ENCODE measurements around the gene LEF1. TPM values are rescaled to one million over a fixed set of nuclear protein-coding genes. Genes with fewer than 3 reads are reported as not detected.

Gene LEF1
- total RNA-seq (2014; rRNA removed; shearing (Covaris generic)) = 0.10 and 0.21 TPM in 2 replicates

DNA sequence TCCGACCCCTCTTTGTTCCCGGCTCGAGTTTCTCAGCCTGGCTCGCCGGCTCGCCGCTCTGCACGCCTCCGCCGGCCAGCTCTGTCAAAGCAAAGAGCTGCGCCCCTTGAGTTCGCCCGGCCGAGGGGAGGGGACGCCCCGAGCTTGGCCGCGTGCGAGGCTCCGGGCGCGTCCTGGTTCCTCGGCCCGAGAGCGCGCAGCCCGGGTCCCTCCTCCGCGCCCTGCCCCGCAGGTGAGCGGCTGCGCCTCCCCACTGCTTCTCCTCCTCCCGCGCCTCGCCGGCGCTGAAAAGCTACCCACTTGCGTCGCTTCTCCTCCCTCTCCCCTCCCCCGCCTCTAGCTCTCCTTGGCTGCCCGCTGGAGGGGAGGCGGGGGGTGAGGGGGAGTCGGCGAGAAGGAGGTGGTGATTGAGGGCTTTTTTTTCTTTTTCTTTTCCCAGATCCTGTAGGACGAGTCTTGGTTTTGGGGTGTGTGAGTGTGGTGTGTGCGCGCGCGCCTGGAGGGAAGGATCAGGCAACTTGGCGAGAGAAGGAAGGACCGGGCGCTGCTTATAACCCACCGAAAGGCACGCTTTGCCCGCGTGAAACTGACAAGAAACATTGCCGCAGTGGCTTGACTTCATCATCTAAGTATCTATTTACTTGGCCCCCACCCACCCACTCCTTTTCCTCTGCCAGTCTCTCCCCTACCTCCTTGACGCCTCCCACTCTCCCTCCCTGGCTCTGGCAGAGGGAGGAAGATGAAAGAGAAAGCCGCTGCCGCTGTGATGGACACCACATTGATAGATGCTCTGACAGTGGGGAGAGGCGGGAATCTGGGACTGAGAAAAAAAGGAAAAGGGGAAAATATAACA, at the start of gene LEF1:
Gene LEF1 (minus strand): TSS at position 262 of the 853 bp plus-strand sequence. CDS start 1,165 bp downstream, outside the sequence.
- no peak for DNase-seq (ENCODE audit: low spot score)

DNA sequence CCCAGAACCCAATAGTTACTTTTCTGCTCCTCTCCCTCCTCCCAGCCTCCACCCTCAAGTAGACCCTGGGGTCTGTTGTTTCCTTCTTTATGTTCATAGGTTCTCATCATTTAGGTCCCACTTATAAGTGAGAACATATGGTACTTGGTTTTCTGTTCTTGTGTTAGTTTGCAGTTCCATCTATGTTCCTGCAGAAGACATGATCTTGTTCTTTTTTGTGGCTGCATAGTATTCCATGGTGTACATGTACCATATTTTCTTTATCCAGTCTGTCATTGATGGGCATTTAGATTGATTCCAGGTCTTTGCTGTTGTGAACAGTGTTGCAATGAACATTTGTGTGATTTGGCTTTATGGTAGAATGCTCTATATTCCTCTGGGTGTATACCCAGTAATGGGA, 47.8 kb upstream of the LEF1 start:
- DNase-seq (ENCODE audit: low spot score) = no peak

DNA sequence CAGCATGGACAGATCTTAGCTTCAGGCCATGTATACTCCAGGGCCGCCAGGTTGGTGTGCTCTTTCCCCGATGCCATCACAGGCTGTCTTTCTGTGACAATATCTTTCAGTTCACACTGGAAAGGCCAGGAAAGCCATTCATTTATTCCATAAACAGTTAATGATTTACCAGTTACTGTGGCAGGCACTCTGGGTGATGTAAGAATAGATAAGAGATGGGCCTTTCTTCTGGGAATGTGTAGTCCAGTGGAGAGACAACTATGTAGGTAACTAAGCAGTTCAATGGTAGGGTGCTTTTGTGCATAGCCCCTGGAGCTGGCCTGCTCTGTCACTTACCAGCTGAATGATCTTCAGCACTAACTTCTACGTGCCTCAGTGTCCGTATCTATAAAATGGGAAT, 46.3 kb upstream of the LEF1 start:
- DNase-seq (ENCODE audit: low spot score) = peak; percentile 2

DNA sequence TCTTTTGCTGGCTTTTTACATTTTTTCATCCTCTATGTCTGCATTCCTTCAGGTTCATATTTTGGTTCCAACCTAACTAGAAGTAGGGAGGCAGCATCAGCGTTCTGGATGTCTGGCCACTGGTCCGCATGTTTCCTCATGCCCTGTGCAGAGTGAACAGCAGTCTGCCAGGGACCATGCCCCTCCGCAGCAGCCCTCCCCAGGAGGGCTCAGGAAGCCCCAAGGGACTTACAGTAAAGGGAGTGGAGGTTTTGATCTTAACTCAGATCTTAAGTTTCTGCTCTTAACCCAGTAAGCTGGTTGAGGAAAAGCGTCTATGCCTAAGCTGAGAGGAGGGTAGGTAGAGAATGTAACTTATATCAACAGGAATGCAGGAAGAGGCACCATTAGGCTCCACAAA, 45.0 kb upstream of the LEF1 start:
- no peak for DNase-seq (ENCODE audit: low spot score)

DNA sequence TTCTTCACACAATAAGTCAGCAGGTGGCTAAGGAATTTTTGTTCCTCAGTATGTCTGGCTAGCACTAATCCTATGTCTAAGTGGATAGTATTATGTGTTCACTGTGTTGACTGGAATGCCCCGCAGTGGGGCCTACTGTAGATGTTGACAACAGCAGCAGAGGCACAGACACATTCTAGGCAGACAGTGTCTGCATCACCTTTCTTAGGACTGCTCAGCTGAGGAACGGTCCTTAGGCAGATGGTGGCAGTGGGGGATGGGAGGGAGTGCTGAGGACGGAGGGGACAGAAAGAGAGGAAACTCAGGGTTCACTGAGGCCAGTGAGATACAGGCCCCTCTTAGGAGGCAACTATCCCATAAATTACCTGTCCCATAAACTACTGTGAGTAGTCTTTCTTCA, 44.6 kb upstream of the LEF1 start:
- DNase-seq (ENCODE audit: low spot score) = no peak

DNA sequence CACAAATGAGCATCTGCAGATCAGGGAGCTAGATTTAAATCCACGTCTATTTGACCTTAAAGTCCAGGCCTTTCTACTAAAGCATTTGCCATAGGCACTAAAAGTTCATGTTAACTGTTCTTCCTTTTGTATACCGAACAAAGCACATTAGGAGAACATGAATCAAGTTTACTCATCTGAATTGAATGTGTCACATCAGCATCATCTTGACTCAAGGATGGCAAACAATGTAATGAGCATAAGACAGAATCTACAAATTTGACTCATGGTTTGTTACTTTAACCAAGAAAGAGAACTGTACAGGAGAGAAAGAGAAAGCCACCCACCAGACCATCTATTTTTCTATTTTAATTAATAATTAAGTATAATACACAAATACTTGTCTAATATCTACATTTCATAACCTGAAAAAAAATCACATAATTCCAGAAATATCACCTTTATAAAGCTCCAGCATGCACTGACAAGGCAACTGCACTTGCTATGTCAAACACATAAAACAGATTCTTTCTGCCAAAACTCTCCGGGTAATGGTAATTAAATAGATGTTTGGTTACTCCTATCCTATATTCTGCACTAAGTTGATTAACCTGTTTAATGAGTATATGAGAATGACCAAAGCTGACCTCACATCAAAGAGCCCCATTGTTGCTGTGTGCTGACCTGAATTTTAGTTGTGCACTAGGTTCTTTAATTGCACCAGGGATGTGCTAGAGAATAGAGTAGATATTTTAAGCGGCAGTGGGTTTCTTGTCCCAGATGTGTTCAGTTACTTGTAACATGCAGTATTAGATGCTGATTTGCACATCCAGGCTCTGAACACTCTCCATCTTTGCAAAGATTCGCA, 42.5 kb upstream of the LEF1 start:
- peak; percentile 4 for DNase-seq (ENCODE audit: low spot score)

DNA sequence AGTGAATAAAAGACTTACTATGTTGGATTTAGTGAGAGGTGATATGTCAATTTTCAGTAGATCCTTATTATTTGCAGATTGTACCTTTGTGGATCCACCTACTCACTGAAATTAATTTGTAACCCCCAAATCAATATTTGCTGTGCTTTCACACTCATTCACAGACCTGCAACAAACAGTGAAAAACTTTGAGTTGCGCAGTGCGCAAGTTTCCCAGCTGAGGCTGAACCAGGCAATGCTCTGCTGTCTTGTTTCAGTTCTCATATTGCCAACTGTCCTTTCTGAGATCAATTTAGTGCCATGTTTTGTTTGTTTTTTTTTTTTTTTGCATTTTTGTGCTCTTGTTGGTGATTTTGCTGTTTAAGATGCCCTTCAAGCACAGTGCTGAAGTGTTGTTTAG, 40.8 kb upstream of the LEF1 start:
- no peak for DNase-seq (ENCODE audit: low spot score)

DNA sequence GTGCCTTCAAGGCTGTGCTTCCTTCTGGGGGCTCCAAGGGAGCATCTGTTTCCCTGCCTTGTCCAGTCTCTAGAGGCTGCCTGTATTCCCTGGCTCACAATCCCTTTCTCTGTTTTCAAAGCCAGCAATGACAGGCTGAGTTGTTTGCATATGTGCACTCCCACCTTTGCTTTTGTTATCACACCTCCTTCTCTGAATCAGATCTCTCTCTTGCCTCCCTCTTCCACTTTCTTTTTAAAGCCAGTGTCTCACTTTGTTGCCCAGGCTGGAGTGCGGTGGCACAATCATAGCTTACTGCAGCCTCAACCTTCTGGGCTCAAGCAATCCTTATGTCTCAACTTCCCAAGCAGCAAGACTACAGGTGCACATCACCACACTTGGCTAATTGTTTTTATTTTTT, 37.1 kb upstream of the LEF1 start:
- no peak for DNase-seq (ENCODE audit: low spot score)

DNA sequence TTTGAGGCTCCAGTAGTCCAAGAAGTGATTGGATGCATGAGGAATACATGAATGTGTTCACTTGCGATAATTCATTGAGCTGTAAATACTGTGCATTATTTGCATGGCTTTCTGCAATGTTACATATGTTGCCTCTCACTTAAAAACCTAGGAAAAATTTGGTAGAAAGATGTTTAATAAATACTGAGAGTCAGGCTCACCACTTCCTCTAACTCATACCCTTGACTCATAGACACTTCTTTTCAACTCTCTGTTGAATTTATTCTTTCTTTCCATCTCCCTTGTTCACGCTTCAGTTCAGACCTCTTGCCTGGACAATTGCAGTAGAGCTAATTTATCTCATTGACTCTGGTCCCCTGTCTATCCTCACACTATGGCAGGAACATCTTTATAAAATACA, 35.8 kb upstream of the LEF1 start:
- no peak for DNase-seq (ENCODE audit: low spot score)

DNA sequence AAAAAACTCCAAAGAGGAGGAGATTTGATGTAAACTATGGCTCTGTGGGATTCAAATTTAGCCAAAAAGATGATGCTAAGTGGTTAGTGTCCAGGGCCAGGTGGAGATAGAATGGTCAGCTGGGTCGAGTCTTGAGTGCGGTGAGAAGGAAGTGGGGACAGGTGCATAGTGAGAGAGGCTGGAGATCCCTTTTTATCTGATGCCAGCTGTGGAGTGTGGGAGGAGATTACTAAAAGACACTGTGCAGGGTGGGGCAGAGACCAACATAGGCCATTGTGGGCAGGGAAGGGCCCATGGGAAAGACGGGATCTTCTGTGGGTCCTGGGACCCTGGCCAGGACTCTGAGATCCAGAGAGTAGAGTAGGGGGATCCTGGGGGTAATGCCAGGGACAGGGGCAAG, 34.6 kb upstream of the LEF1 start:
- DNase-seq (ENCODE audit: low spot score) = no peak

DNA sequence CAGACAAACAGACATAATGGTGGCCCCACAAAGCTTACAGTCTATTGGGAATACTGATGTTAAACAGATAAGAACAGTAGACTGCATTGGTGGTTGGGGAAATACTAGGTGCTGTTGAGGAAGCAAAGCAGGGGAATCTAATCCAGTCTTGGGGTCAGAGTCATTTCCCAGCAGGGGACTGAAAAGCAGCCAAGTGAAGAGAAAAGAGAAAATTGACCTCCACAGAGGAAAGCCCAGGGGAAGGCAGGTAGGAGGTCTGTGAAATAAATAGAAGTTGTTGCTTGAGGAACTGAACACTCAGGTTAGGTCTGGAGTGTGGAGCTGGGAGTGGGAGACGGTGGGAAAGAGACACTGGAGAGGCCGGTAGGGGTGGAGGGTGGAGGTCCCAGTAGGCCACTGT, 33.0 kb upstream of the LEF1 start:
- no peak for DNase-seq (ENCODE audit: low spot score)

DNA sequence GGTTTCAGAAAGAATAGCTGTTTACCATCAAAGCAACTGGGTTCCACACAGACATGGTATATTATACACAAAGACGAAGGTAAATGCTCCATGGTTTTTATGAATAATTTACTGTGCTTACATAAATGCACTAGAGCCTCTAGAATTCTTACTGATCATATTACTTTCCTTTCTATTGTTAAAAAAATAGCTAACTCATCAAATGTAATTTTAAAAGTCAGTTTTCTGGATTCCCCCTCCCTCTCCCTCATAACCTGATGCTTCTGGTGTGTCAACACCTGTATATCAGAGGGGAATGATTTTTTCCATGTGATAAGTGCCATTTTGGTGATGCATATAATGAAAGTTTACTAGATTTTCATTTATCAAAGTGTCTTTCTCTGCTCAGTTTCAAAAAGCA, 31.1 kb upstream of the LEF1 start:
- no peak for DNase-seq (ENCODE audit: low spot score)

DNA sequence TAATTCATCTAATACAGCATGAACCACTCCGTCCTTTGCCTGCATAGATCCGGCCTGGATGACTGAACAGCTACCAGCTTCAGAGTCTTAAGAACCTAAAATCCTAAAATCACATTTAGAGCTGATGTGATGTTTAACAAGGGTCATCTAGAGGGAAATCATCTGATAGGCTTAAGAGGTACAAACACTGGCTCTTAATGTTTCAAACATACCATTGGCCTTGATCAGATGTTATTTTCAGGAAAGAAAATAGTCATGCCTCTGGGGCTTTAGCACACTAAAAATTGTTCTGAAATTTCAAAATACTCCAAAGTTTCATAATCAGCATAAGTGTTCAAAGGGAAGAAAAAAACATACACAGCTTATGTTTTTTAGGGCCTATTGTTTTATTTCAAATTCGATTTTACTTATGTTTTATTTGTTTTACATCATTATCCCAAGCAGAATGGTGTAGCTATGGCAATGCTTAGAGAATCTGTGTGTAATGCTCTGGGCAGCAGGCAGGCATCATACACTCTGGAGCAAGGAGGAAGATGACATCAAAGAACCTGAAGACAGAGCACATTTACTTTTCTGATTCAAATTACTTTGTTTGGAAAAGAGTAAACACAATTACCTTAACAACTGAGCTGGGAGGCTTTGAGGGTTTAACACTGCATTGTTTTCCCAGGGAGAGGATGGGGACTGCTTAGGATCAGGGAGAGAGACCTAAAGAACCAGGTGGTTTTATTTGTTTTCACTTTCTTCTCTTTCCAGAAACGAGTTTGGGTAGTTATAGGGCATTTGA, 25.3 kb upstream of the LEF1 start:
- no peak for DNase-seq (ENCODE audit: low spot score)

DNA sequence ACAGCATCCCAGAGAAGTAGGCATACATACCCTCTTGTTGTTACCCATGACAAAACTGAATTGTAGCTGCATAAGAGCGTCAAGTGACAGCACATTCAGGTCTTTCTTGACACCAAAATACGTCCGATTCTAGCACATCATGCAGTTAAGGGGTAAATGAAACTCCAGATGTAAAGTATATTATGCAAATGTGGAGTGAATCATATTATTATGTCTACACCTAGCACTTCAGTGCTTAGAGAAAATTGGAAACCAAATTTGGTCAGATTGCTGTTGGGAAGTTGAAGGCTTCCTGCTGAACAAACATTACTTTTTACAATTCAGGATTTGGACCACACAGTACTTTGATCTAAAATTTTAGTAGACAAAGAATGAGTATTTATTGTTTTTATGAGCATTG, 24.2 kb upstream of the LEF1 start:
- no peak for DNase-seq (ENCODE audit: low spot score)

DNA sequence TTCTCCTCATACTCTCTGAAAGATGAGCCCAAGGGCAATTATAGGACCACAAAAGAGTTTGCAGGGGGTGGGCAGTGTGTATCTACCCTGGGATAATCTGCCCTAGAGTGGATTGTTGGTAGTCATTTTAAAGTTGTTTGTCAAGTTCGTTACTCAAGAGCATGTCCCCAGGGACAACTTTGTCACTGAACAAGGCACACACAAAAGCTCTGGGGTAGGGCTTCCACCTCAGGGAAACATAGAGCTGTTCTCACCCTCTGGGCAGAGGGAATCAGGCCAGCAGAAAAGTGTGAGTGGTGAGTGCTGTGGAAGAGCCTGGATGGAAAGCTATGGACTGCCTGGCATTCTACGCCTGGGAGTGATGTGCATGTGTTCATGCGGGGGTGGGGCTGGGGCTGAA, 23.3 kb upstream of the LEF1 start:
- DNase-seq (ENCODE audit: low spot score) = no peak

DNA sequence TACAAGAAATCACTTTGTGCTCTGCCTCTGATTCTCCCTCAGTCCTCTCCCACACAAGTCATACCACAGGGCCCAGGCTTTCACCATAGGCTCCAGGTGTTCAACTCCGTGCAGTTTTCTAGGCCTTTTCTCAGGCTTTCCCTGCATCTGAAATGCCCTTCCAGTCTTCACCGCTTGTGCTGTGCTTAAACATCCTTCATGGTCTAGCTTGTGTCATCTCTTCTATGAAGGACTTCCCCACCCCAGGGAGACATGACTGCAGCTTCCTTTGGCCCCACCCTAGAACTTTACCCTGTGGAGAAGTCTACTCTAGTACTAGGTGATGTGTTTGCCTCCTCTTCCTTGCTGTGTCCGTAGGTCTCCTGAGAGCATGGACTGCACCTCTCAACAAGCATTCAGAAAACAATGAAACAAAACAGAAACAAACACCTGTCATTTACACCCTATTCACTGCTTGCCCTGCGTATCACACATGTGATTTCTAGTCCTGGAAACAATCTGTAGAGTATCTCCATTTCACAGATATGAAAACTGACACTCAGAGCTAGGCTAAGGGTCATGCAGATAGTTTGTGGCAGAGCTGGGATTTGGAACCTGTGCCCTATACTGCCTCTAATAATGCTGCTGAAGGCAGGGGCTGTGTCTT, 22.7 kb upstream of the LEF1 start:
- no peak for DNase-seq (ENCODE audit: low spot score)

DNA sequence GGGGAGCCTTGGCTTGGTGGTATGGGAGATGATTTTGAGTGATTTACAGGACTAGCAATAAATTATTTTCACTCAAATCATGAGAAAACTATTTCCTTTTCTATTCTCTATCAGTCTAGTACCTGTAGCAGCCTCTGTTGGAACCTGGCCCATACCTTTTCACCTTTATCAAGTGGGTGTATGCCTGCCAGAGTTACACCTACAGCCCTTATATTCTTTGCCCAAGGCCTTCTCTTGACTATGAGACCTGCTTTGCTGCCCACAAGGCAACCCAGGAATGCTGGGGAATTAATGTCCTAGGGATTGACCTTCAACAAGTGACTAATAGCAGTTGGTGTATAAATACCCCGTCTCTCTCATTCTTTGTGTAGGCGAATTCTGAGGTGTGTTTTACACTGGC, 20.0 kb upstream of the LEF1 start:
- no peak for DNase-seq (ENCODE audit: low spot score)

DNA sequence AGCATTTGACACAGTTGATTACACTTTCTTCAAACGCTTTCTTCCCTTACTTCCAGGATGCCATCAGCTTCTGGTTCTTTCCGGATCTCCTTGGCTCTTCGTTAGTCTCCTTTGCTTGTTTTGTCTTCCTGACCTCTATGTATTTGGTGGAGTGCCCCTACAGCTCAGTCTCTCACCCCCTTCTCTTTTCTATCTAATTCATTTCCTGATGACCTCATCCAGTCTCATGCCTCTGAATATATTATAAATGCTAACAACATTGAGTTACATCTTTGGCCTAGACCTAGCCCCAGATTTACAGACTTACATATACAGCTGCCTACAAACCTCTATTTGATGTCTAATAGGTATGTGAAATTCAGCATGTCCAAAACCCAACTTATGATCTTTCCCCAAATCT, 16.5 kb upstream of the LEF1 start:
- no peak for DNase-seq (ENCODE audit: low spot score)

DNA sequence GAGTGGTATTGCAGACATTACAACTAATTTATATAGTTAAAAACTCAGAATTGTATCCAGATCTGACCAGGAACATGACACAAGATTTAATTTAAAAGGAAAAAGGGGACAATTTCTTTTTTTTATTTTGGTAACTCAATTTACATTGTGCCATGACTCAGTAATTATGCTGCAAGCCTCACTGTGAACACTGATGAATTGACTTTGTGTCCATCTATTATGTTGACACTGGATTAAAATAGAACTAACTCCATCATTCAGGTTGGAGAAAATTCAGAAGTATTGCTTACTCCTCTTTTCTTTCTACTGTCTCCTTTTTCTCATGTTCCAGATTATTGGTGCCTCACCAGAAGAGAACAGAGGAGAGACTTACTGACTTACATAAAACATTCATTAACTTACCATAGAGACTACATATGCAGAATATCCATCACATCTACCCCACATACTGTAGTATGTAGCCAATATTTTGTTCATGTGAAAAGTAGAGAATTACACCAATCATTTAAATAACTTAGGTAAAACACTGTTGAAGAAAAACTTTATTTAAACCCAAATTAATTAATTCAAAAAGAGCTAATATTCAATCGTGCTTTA, 15.8 kb upstream of the LEF1 start:
- no peak for DNase-seq (ENCODE audit: low spot score)

DNA sequence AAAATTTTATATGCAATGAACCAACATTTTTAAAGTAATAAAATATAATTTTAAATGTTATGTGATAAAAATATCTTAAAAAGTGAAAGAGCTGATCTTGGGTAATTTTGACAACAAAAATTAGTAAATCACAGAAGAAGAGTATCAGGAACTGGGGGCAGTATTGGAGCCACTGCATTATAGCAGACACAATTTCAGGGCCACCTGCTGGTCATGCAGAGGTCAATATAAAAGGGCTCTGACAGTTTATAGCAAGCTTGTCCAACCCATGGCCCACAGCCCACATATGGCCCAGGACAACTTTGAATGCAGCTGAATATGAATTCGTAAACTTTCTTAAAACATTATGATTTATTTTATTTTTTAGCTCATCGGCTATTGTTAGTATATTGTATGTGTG, 13.0 kb upstream of the LEF1 start:
- DNase-seq (ENCODE audit: low spot score) = peak; percentile 18

DNA sequence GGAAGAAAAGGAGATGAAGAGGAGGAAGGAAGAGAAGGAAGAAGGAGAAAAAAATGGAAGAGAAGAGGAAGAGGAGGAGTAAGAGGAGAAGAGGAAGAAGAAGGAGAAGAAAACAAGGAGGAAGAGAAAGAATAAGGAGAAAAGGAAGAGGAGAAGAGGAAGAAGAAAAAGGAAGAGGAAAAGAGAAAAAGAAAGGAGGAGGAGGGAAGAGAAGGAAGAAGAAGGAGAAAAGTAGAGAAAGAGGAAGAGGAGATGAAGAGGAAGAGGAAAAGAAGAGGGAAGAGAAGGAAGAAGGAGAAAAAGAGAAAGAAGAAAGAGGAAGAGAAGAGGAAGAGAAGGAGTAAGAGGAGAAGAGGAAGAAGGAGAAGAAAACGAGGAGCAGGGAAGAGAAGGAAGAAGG, 11.8 kb upstream of the LEF1 start:
- no peak for DNase-seq (ENCODE audit: low spot score)

Data from HT-29 (cell line).